Measurements from ENCODE around the gene DZIP1L. TPM values are rescaled to one million over a fixed set of nuclear protein-coding genes. Genes with fewer than 3 reads are reported as not detected.

DZIP1L gene
- total RNA-seq, 1 experiment from 2014 or later = 10.4 TPM

GRCh38 chr3:138042043-138042442 is 73.4 kb downstream of the DZIP1L start:
- no peak overlapping the region for H3K9ac ChIP-seq (ENCODE audit: extremely low read depth, insufficient read length, low read length)
- Mint-ChIP-seq H3K4me1 (peaks cover 9% of the 10 kb centered on the region in 2 experiments), H3K27ac (no peak overlapping the region; a peak in 1 of 7 replicates), H3K4me3 (no peak overlapping the region), H3K36me3 (ENCODE audit: insufficient read depth in 1 of 3, low read depth in 3 of 3) (no peaks in the 10 kb centered on the region; a peak in 2 of 7 replicates), H3K27me3 (ENCODE audit: low read depth) (no peaks in the 10 kb centered on the region), H3K9me3 (no peaks in the 10 kb centered on the region)
- H4K8ac ChIP-seq (replicated peaks; ENCODE audit: insufficient read length, low read depth, low read length) = no peak overlapping the region
- no peak overlapping the region for H3K23ac ChIP-seq (ENCODE audit: insufficient read length, low read depth, low read length)
- no peak overlapping the region for H3K56ac ChIP-seq (ENCODE audit: insufficient read length, low read depth, low read length)
- no peaks in the 10 kb centered on the region for H3K9me3 ChIP-seq (ENCODE audit: control insufficient read depth, low read depth, low read length)
- DNase-seq = no peak
- WGBS (ENCODE audit: extremely low coverage, insufficient read length, low lambda C conversion rate) = no CpG with 5 or more reads among the region's 2 CpGs
- no peak overlapping the region for H2AK5ac ChIP-seq (ENCODE audit: insufficient read length, low read length)
- H2AFZ ChIP-seq (ENCODE audit: low read length) = no peak overlapping the region
- H3K4me2 ChIP-seq (ENCODE audit: insufficient read depth, insufficient read length, low read length) = no peak overlapping the region
- H3K23me2 ChIP-seq (ENCODE audit: insufficient read length, low read depth, low read length, poor library complexity, severe bottlenecking) = no peaks in the 10 kb centered on the region
- H3K27ac ChIP-seq (ENCODE audit: insufficient read length, low read depth, low read length) = no peak overlapping the region
- H2BK20ac ChIP-seq (ENCODE audit: low read depth, low read length, poor library complexity, severe bottlenecking) = no peak overlapping the region
- H2BK12ac ChIP-seq (ENCODE audit: insufficient read length, low read depth, low read length) = no peak overlapping the region
- peaks cover 5% of the 10 kb centered on the region for H3K4me1 ChIP-seq (ENCODE audit: insufficient read depth, low read length)
- H3K27me3 ChIP-seq (ENCODE audit: insufficient read depth, low read length) = no peaks in the 10 kb centered on the region
- no peak overlapping the region for H3K18ac ChIP-seq (ENCODE audit: insufficient read length, low read depth, low read length)
- TF ChIP-seq CTCF (conservative IDR thresholded peaks at IDR 0.05) = no peak
- no peak overlapping the region for H2BK15ac ChIP-seq (ENCODE audit: low read depth, low read length)
- no peaks in the 10 kb centered on the region for H3K79me1 ChIP-seq (ENCODE audit: insufficient read depth, low read depth, low read length, poor library complexity, severe bottlenecking)
- no peak overlapping the region for H2BK5ac ChIP-seq (ENCODE audit: insufficient read length, low read length)
- H3K14ac ChIP-seq (ENCODE audit: insufficient read depth, low read length) = no peak overlapping the region
- no peaks in the 10 kb centered on the region for H3K79me2 ChIP-seq (ENCODE audit: insufficient read depth, low read length)
- no peak overlapping the region for H3K4ac ChIP-seq (ENCODE audit: low read depth, low read length)
- H4K5ac ChIP-seq (ENCODE audit: insufficient read length, low read depth, low read length) = no peak overlapping the region
- H4K20me1 ChIP-seq (ENCODE audit: control insufficient read depth, insufficient read depth, insufficient read length) = no peaks in the 10 kb centered on the region
- H3T11ph ChIP-seq (ENCODE audit: low read length) = no peak overlapping the region
- H2BK120ac ChIP-seq (ENCODE audit: low read depth, low read length, poor library complexity, severe bottlenecking) = no peak overlapping the region
- H4K91ac ChIP-seq (ENCODE audit: insufficient read length, low read depth, low read length) = no peak overlapping the region
